GM10248 (cell line): ENCODE results near the gene STEAP1B.

Source experiments
- CTCF ChIA-PET: fragments of 300-600 bp; sonication (Branson Sonifier 250); formaldehyde crosslinking; extraction: SDS; loops from one replicate; lab custom pipeline; 2021; ENCODE audit warnings: antibody characterized with exemption; lab: Yijun Ruan, JAX
- POLR2A ChIA-PET: fragments of 350-650 bp; sonication (Branson Sonifier 250); formaldehyde crosslinking; extraction: SDS; loops from one replicate; lab custom pipeline; 2020; ENCODE audit warnings: antibody characterized with exemption; lab: Yijun Ruan, JAX
- DNase-seq: peaks from one replicate; pipeline ENCODE4 v3.0.0; 2012; ENCODE audit errors: extremely low spot score
- TF ChIP-seq, protein P1 (sequence below): IDR thresholded peaks from 2 replicates; pipeline ENCODE4 v1.5.1; 2012; ENCODE audit warnings: mild to moderate bottlenecking, low read depth; ENCODE audit errors: extremely low read depth, missing control alignments, control extremely low read depth

The STEAP1B gene

DNA sequence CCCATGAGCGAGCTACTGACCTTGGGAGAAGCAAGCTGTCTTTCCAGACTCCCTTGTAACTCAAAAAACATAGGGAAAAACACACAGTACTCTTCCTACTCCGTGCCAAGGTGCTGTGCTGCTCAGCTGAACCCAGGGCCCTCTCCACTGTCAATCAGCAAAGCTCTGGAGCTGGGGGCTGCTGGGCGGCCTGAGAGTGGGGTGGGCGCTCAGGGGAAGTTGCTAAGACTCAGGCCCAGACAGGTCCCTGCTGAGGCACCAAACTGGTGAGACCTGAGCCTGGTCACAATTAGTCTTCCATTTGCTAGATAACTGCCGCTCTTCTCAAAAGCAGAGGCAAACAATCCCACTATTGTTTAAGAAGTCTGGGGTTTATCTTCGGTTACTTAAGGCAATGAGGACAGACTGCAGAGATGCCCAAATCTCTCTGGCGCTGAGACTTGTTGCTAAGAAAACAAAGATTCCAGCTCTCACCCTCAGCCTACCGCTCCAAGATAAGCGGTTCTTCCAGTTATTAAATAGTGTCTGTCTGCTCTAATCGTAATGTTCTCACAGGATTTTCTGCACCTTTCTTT is 22.0 kb downstream of the STEAP1B start:
- ChIA-PET POLR2A (no interaction called here), CTCF (interaction anchor here (1.5 to 1.9 kb wide), 2 partner anchors 367 to 375 kb away, joined by 3 to 5 read pairs; no protein-coding TSS in a partner anchor)
- TF ChIP-seq, protein P1, sequence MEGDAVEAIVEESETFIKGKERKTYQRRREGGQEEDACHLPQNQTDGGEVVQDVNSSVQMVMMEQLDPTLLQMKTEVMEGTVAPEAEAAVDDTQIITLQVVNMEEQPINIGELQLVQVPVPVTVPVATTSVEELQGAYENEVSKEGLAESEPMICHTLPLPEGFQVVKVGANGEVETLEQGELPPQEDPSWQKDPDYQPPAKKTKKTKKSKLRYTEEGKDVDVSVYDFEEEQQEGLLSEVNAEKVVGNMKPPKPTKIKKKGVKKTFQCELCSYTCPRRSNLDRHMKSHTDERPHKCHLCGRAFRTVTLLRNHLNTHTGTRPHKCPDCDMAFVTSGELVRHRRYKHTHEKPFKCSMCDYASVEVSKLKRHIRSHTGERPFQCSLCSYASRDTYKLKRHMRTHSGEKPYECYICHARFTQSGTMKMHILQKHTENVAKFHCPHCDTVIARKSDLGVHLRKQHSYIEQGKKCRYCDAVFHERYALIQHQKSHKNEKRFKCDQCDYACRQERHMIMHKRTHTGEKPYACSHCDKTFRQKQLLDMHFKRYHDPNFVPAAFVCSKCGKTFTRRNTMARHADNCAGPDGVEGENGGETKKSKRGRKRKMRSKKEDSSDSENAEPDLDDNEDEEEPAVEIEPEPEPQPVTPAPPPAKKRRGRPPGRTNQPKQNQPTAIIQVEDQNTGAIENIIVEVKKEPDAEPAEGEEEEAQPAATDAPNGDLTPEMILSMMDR = no peak
- DNase-seq = no peak

DNA sequence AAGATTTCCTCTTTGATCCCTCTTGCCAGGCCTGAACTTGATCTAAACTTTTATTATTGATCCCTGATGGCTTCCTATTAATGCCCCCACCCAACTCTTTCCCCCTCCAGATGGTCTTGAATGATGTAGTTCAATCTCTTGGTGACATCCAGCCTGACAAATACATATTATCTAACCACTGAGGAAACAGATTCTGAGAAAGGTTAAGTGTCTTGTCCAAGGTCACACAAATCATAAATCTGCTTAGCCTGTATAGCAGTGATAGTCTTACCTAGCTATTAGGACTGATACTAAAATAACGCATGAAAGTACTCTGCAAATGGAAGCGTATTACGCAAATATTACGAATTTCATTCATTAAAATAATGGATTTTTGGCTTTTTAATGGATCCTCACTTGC is 22.7 kb downstream of the STEAP1B start:
- no peak for DNase-seq
- CTCF ChIA-PET = interaction anchor here (1.5 to 1.9 kb wide), 2 partner anchors 366 to 374 kb away, joined by 3 to 5 read pairs; no protein-coding TSS in a partner anchor
- TF ChIP-seq, protein P1 = no peak
- POLR2A ChIA-PET = no interaction called here

DNA sequence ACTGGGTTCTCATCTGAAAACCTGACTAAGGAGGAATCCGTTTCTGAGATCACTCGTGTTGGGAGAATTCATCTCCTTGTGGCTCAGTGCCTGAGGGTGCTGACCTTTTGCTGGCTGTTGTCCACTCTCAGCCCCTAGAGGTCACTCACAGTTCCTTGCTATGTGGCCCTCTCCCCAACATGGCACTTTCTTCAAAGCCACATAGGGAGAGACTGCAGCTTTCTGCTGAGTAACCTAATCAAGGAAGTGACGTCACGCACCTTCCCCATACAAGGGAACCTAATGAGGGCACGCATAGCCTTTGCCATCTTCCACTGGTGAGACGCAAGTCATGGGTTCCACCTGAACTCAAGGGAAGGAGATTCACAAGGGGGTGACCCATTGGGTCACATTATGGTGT is 23.2 kb downstream of the STEAP1B start:
- POLR2A ChIA-PET = no interaction called here
- TF ChIP-seq, protein P1 = no peak
- DNase-seq = no peak
- CTCF ChIA-PET = interaction anchor here (1.5 to 1.9 kb wide), 2 partner anchors 366 to 373 kb away, joined by 3 to 5 read pairs; no protein-coding TSS in a partner anchor

DNA sequence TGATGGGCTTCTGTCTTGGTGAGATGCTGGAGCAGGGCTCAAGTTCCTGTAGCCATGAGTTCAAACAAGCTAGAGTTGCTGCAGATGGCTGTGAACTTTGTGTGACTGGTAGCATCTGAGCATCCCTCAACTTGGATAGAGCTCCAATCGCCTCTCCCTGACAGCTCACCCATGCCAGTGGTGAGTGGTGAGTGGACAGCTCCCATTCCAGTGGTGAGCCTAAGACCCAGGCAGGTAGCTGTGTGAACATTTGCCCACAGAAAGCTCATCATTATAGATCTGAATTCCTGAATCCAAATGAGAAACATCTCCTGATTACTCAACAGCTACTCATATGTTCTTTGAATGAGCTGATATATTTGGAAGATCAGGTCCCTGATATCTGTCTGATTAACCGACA is 25.3 kb downstream of the STEAP1B start:
- POLR2A ChIA-PET = no interaction called here
- no peak for DNase-seq
- TF ChIP-seq, protein P1 = no peak
- CTCF ChIA-PET = interaction anchor here (0.8 to 2.1 kb wide), 5 partner anchors 21 to 371 kb away, joined by 3 to 9 read pairs (median 4); no protein-coding TSS in a partner anchor

DNA sequence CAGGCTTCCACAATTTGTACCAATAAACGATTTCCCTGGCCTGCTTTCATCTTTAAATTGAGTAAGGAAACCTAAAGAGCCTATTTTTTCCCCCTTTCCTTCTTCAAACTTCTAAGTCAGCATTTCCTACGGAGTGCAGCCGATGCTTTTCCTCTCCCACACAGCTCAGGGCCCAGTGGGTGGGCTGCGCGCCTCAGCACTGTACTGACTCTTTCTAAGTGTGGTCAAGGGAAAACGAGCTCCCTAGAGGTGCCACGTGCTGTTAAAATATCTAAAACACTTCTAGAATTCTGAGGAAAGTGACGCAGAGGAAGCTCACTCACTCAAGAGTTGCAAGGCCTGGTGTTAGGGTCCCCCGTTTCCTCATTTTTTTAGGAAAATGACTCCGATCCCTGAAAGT is 29.0 kb downstream of the STEAP1B start:
- CTCF ChIA-PET = interaction anchor here (1.0 kb wide), 1 partner anchor 10 kb away, joined by 3 read pairs; no protein-coding TSS in a partner anchor
- POLR2A ChIA-PET = no interaction called here
- no peak for DNase-seq
- TF ChIP-seq, protein P1 = no peak

DNA sequence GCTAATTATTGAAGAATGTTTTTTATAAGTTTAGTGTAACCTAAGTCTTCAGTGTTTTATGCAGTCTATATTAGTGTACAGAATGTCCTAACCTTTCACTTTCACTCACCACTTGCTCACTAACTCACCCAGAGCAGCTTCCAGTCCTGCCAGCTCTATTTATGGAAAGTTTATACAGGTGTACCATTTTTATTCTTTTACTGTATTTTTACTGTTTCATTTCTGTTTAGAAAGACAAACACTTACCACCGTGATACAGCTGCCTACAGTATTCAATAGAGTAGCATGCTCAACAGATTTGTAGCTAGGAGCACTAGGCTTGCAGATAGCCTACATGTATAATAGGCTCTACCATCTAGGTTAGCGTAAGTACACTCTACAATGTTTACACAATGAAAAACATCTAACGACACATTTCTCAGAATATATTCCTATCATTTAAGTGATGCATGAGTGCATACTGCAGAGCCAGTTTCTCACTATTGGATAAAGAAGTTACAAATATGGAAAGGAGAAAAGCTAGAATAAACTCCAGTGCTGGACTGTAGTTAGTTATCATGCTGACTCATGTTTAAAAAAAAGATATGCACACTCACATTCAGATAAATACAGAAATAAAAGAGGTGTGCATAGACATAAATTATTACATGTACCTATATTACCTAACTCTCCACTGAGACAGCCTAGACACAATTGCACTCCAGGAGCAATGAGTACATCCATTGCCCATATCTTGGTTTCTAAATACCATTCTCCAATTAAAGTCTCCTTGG is 30.4 kb downstream of the STEAP1B start:
- ChIA-PET CTCF (interaction anchor here (0.8 to 3.4 kb wide), 6 partner anchors 9 to 367 kb away, joined by 3 to 20 read pairs (median 4); no protein-coding TSS in a partner anchor), POLR2A (no interaction called here)
- TF ChIP-seq, protein P1 = no peak
- no peak for DNase-seq
